Activated CD4-positive, alpha-beta T cell treated with anti-CD3 and anti-CD28 coated beads, Interleukin-10, Interleukin-2, amounts not matched to agents 100 ng/mL and 50 ng/mL, durations not matched to agents 16 hours and 8 hours (primary cell): ENCODE measurements around the gene SESN1.
"Not testable (repeated sequence)": the region's sequence is repeated elsewhere in the genome, so short reads cannot be mapped to it uniquely, and the experiment has no call there.

Experiments
- DNase-seq: peaks from one replicate; pipeline ENCODE4 v3.0.0-alpha.2; 2020

The SESN1 gene

DNA sequence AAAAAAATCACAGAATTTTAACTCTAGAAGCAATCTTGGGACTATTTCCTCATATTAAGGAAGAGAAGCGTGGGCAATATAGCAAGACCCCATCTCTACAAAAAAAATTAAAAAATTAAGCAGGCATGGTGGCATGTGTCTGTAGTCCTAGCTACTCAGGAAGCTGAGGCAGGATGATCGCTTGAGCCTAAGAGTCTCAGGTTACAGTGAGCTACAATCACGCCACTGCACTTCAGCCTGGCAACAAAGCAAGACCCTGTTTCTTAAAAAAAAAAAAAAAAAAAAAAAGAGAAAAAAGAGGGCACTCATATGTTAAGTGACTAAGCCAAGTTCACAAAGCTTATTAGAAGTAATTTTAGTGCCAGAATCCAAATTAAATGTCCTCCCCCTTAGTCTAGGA is 100.8 kb downstream of the SESN1 start:
- DNase-seq = no peak

DNA sequence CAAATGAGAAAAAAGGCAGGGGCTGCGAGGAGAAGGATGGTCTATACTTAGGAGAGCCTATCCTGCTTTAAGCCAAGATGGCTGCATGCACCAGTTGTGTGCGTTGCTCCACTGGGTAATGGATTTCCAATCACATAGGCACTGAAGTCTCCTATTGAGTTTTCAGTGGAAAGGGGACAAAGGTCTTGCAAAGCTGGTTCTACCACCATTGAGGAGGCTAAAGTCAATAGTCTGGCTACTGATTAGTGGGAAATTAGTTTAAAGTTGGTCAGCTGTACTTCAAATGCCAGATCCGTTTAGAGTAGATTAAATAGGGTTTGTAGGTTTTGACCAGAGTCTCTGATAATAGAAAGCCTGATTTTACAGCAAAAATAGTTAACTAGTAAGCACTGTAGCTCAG is 104.9 kb downstream of the SESN1 start:
- no peak for DNase-seq

DNA sequence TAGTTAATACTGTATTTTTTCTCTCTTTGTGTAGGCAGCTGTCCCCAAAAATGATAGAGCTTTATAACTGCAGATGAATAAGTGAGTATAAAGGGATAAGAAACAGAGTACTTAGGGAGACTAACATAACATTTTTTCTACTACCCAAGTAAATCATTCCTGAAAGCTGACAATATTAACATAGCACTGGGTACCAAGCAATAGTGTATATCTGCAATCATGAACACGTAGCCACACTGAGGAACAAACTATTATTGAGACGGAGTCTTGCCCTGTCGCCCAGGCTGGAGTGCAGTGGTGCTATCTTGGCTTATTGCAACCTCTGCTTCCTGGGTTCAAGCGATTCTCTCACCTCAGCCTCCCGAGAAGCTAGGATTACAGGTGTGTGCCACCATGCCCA is 105.9 kb downstream of the SESN1 start:
- no peak for DNase-seq

- no peak for DNase-seq
Observed at GRCh38 chr6:108988296-108988695, 106.3 kb downstream of the SESN1 start.

DNA sequence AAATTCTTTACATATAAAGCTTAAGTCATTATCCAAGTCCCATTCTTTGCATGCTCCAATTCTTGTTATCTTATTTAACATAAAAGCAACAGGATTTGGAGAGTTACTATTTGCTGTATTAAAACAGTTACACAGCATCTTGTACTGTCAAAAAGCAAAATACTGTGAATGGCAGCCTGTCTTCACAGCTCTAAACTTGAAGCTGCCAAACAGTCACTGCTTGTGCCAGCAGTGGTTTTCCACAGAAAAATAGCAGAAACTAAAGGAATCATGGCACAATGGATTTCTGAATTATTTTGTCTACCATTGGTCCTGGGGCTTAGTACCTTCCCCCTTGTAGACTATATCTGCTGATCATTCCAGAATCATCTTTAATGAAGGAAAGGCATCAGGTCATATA is 107.5 kb downstream of the SESN1 start:
- DNase-seq = no peak

- DNase-seq = no peak
Observed at GRCh38 chr6:108985301-108985700, 109.3 kb downstream of the SESN1 start.

GRCh38 chr6:108983151-108983550 is 111.5 kb downstream of the SESN1 start:
- DNase-seq = no peak

GRCh38 chr6:108982154-108983113 is 112.2 kb downstream of the SESN1 start:
- no peak for DNase-seq

- DNase-seq = not testable (repeated sequence)
Observed at GRCh38 chr6:108978638-108979037, 116.0 kb downstream of the SESN1 start.

GRCh38 chr6:108974201-108974600 is 120.4 kb downstream of the SESN1 start:
- no peak for DNase-seq

DNA sequence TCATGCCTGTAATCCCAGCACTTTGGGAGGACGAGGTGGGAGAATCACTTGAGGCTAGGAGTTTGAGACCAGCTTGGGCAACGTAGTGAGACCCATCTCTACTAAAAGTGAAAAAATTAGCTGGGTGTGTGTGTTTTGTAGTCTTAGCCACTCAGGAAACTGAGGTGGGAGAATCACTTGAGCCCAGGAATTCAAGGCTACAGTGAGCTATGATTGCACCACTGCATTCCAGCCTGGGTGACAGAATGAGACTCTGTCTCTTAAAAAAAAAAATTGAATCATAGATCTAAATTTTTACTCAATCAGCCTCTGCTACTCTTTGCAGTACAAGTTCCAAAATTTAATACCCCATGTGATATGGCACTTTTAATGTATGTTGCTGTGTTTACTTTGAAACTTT is 124.9 kb downstream of the SESN1 start:
- DNase-seq = no peak

- no peak for DNase-seq
Observed at GRCh38 chr6:108968325-108969316, 126.0 kb downstream of the SESN1 start.

DNA sequence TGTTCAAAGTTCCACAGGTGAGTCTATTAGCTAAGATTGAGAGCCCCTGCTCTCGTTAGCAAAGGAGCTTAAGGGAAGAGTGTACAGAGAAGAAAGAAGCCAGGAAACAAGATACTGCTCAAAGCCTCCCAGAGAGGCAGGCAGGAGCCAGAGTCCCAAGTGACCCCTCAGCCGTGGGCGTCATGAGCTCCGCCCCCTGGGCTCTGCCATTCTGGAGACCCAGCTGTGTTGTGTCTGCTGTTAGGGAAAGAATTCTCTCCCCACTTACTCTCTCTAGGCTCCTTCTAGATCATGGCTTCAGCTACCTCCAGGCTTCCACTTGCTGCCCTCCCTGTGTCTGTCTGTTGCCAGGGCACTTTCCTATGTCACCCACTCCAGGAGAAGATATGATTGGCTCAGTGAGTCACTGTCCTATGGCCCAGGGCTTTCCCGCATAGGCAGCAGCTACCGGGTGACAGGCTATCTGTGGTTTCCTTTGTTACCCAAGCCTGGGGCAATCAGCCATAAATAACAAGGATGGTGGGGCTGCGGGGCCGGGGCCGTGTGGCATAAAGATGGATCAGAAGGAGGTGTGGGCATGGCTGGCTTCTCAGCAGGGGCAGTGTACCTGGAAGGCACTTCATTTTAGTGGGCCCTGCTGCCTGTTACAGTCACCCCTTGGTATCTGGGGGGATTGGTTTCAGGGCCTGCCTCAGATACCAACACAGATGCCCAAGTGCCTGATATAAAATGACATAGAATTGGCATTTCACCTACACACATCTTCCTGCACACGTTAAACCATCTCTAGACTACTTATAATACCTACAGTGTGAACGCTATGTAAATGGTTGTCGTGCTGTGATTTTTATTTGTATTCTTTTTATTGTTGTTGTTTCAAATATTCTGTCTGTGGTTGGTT is 127.5 kb downstream of the SESN1 start:
- DNase-seq = peak; percentile 44

DNA sequence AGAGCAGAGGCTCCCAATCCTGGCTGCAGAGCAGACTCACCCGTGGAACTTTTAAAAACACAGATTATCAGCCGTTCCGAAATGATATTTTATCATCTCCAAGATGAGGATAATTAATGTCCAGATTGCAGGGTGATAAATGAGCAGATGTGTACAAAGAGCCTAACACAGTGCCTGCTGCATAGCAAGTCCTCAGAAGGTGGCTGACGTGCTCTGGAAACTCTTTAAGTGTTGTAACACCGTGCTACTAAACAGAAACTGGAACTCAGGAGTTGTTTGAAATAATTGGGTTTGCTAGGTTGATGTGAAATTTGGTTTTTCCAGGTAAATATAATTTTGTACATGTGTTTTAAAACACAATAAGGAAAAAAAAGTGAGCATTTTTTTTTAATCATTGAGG is 128.4 kb downstream of the SESN1 start:
- no peak for DNase-seq

- no peak for DNase-seq
Observed at GRCh38 chr6:108961985-108962384, 132.7 kb downstream of the SESN1 start.

DNA sequence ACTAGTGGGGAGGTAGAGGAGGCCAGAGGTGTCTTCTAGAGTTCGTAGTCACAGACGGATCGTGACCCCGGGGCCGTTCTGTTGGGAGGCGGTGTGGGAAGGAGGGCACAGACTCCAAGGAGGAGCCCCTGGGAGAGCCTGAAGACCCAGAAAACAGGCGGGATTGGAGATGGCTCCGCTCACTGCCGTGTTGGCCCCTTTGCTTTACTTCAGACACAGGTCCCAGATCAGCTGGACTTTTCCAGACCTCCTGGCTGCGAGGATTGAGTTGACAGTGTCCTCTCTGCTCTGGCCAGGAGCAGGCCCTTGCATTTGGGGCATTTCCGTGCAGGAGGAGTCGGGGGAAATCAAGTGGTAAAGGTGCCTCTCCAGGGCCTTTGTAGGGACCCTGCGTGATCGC is 133.6 kb downstream of the SESN1 start:
- DNase-seq = no peak

- no peak for DNase-seq
Observed at GRCh38 chr6:108960601-108961000, 134.0 kb downstream of the SESN1 start.

DNA sequence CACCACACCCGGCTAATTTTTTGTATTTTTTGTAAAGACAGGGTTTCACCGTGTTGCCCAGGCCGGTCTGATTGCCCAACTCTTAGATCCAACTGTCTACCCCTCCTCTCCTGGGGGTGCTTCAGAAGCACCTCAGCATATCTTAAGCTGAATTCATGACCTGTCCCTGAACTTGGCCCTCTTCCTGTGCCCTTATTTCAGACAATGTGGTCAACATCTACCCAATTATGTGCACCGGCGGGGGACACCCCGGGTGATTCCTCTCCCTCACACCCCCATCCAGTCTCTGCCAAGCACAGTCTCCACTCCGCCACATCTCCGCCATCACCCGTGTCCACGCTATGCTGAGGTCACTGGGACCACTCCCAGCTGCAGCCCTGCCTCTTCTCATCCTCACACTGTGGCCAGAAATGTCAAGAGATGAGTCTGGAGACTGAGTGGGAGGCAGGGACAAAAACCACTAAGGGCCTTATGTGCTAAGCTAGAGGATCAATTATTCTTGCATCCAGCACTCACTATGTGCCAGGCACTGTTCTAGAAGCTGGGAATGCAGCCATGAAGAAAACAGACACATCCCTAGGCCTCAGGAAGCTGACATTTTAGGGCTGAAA is 134.6 kb downstream of the SESN1 start:
- DNase-seq = no peak

DNA sequence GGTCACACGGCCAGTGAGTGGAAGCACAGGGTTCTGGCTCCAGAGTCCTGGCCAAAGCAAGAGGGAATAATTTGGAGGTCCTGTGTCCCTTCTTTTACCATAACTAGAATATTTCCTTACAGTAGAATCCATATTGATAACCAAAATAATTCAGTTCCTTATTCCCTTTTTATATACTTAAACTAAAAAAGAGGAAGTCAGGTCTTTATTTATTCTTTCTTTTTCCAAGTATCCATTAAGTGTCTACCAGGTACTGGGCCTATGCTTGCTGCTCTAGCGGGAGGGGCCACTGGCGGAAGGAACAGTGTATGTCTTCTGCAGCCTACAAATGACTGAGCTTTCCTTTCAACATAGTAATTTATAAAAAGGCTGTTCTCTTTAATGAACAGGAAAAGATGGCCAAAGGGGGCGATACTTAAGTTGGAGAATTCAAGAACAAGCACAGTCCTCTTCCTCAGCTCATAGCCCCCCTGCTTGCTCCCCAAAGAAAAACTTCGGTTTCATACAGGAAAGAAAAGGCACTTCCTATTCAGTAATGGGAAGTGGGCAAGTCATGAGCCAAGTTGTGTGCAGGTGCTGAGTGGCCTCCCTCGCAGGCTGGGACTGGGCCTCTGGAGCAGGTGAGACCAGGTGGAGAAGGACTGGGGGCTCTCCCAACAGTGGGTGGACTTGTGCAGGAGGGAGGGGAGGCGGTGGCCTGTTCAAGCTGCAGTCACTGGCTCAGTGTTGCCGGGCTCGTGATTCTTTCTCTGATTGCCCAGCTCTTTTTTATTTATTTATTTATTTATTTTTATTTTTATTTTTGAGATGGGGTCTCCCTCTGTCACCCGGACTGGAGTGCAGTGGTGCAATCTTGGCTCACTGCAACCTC is 135.5 kb downstream of the SESN1 start:
- no peak for DNase-seq

- DNase-seq = no peak
Observed at GRCh38 chr6:108957221-108957620, 137.4 kb downstream of the SESN1 start.
